Stimulated activated CD4-positive, alpha-beta T cell treated with anti-CD3 and anti-CD28 coated beads, TNF-alpha, amount 100 ng/mL, for 1 hour (primary cell): ENCODE results near the gene CFAP70.

Experiments
- DNase-seq, 3 donors: peaks; one replicate each; pipeline ENCODE4 v3.0.0-alpha.2; 2020; ENCODE audit warnings: low read depth in 3 of 3, low spot score in 1 of 3

The CFAP70 gene

GRCh38 chr10:73218431-73219191 is 140.1 kb downstream of the CFAP70 start:
- no peak for DNase-seq

- DNase-seq, result no peak
These were observed 141.0 kb downstream of the CFAP70 start for GRCh38 chr10:73217628-73218027.

GRCh38 chr10:73215749-73216148 is 142.9 kb downstream of the CFAP70 start:
- DNase-seq, result no peak

DNA sequence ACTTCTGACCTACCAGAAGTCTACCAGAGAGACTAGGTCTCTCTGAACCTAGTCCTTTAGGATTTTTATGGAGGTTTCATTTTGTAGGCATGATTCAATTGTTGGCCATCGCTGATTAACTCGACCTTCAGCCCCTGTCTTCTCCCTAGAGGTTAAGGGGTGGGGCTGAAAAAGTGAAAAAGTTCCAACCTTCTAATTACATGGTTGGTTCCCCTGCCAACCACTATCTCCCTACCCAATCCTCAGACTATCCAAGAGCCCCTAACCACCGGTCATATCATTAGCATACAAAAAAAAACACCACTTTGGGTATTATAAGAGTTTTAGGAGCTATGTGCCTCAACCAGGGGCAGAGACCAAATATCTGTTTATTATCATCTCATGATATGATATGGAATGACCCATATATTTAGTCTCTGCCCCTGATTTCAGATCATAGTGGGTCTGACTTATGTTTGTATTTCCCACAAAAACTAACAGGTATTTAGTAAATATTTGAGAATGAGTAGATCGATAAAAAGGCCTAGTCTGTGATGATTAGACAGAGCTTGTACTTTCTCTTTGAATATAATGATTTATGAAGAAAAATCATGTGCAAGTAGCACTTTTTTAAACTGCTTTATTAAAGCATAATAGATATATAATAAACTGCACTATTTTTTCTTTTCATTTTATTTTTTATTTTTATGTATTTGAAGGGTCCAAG is 147.4 kb downstream of the CFAP70 start:
- DNase-seq, result no peak

- DNase-seq, result no peak
These were observed 148.1 kb downstream of the CFAP70 start for GRCh38 chr10:73210395-73211105.

- DNase-seq, result no peak
These were observed 149.0 kb downstream of the CFAP70 start for GRCh38 chr10:73209705-73210104.

- DNase-seq, result no peak
These were observed 150.8 kb downstream of the CFAP70 start for GRCh38 chr10:73207883-73208282.

DNA sequence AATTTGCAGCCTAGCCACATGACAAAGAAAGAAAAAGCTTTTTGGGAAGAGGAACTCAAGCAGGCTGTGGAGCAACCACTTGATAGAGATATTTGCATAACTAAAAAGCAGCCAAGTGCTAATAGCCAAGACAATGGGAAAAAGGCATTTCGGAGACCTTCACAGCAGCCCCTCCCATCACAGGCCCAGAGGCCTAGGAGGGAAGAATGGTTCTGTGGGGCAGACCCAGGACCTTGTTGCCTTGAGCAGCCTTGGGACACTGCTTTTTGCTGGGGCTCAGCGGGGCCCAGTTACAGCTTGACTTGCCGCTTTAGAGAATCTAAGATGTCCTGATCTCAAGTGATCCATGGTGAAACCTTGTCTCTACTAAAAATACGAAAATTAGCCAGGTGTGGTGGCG is 152.3 kb downstream of the CFAP70 start:
- no peak for DNase-seq

GRCh38 chr10:73205890-73206289 is 152.8 kb downstream of the CFAP70 start:
- DNase-seq, result no peak

GRCh38 chr10:73205081-73205480 is 153.6 kb downstream of the CFAP70 start:
- DNase-seq, result no peak
